Hippocampal formation (tissue), 2 donors: ENCODE data around the gene COL27A1.
A peak's percentile ranks its signal among the peaks of the same experiment; 100 is the strongest.
"Not testable (repeated sequence)": the region's sequence is repeated elsewhere in the genome, so short reads cannot be mapped to it uniquely, and the experiment has no call there.

Experiments used
- DNase-seq, 2 donors: peaks; one replicate each; lab custom pipeline; 2025; lab: John Stamatoyannopoulos, UW

Gene COL27A1

GRCh38 chr9:114123031-114123977 is 32.0 kb upstream of the COL27A1 start:
- DNase-seq: no peak

GRCh38 chr9:114124138-114124537 is 31.2 kb upstream of the COL27A1 start:
- no peak for DNase-seq

DNA sequence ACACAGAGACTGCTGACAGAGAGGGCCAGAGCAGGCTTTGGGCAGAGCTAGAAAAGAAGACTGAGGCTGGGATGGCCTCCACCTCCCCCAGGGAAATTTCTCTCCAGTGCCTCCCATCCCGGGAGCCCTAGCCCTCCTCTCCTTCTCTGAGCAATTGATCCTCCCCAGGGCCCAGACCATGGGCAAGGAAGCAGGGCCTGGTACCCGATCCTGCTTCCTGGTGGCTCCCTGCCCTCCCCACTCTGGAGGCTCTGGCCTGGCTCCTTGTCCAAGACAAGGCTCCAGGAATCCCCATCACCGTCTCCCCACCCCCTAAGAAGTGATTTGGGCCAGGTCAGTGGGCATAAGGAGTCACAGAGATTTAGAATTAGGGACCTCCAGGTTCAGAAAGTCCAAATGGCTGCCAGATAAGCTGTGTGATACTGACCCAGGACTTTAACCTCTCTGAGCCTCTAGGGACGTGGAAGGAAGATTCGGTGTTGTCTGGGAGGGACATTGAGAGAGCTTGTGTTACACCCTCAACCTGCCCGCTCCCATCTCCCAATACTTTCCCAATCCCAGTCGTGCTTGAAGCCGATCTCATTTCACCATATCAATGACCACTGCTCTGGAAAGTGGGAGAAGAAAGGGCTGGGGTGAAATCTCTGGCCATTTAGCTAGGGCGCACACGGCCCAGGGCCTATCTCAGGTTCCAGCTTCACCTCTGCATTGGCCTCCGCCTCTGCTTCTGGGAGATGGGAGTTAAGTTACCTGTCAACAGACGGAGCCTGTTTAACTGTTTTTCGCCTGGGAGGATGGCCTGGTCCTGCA is 30.5 kb upstream of the COL27A1 start:
- DNase-seq: no peak

GRCh38 chr9:114125476-114126013 is 29.8 kb upstream of the COL27A1 start:
- DNase-seq: no peak

DNA sequence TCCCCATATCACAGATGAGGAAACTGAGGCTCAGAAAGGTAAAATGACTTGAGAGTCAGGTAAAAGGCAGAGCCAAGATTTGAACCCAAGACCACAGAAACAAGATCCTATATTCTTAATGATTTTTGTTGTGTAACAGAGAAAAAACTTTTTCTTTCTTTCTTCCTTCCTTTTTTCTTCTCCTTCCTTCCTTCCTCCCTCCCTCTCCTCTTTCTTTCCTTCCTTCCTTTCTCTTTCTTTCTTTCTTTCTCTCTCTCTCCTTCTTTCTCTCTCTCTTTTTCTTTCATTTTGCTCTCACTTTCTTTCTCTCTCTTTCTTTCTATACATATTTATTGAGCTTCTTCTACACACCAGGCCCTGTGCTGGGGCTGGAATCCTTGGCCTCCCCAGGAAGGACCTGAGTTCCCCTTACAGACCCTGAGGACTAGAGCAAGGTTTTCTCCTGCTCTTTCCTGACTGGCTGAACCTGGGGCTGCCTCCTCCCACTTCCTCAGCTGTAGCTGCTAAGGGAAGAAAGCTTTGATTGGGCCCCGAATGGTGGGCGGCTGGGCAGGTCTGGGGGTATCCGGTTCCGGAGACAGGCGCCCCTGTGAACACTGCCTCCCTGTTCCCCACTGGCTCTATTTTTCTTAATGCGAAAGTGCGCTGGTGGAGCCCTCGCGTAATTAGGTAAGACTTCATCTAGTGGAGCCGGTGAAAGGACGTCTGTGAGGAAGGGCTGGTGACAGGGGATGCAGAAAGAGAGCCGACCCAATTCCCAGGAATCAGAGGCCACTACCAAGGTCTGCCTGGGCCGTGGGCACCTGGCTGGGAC is 28.9 kb upstream of the COL27A1 start:
- DNase-seq: no peak

- DNase-seq: not testable (repeated sequence)
Observed at GRCh38 chr9:114128759-114129158, 26.6 kb upstream of the COL27A1 start.

GRCh38 chr9:114130141-114130540 is 25.2 kb upstream of the COL27A1 start:
- no peak for DNase-seq

DNA sequence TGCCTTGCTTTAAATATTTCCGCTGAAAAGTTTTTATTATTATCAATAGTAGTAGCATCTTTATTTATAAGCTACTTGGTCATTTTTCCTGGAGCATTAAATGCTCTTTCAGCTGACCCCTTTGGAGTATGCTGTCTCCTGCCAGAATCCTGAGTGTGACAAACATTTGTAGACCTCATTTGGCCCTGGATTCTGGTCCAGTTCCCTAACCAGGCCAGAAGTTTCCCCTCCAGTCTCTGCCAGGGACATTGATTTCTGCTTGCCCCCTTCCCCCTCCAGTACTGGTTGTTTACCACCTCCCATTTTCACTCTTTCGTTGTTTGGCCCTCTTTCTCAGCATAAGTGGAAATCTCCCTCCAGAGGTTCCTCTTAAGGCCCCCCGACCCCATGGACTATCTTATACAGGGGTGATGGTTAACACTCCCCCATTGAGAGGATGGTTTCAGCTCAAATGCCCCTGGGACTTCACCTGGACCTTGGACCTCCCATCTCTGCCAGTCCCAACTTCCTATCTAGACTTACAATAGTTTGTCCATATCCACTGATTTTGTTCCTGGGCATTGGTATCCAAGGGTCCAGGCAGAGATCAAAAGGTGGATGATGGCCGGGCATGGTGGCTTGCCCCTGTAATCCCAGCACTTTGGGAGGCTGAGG is 24.6 kb upstream of the COL27A1 start:
- DNase-seq: peak in 1 of 2 donors; percentile 20

- DNase-seq: no peak
Observed at GRCh38 chr9:114131808-114132549, 23.4 kb upstream of the COL27A1 start.

DNA sequence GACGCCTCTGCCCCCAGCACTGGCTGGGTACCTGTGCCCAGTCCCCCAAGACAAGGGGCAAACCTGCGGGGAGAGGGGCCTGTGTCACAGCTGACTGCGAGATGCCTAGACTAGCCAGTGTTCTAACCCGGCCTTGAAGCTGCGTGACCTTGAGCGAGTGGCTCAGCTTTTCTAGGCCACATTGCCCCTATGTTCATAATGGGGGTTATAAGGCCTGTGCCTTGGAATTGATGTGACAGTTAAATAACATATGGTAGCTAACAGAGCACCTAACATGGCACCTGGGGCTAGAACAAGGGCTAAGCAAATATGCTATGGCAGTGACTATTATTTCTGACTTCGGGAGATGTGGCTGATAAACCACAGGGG is 22.8 kb upstream of the COL27A1 start:
- no peak for DNase-seq

- DNase-seq: no peak
Observed at GRCh38 chr9:114134827-114135396, 20.4 kb upstream of the COL27A1 start.

DNA sequence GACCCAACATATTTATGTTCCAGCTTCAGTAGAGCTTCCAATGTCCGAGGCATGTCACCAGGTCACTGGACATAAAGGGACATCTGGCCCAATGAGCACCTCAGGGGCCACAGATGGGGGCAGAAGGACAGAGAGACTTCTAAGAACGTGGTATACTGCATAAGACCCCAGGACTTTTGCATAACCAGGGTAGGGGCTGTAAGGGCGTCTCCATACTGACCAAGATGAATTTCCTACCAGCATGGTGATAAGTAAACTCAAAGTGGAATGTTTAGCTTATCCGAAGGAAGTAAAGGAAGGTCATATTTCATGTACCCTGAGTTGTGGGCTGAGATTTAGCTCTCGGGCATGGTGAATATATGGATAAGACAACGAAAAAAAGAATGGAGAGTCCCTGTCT is 17.5 kb upstream of the COL27A1 start:
- no peak for DNase-seq

DNA sequence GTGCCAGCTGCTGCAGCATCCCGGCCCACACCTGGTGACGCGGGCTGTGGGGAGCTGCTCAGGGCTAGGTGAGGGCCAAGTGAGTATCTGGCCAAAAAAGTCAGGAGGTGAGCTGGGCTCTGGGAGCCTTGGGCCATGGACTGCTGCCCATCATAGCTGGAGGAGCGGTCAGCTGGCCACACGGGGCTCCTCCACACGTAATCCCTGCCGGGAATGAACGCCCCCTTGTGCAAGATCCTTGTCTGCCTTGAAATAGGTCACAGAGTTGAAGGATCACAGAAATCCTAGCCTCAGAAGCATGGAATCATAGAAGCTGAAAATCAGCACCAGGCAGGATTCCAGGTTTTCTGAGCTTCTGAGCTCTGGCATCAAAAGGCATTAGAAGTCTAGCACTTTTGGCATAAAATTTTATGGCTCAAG is 16.8 kb upstream of the COL27A1 start:
- no peak for DNase-seq

DNA sequence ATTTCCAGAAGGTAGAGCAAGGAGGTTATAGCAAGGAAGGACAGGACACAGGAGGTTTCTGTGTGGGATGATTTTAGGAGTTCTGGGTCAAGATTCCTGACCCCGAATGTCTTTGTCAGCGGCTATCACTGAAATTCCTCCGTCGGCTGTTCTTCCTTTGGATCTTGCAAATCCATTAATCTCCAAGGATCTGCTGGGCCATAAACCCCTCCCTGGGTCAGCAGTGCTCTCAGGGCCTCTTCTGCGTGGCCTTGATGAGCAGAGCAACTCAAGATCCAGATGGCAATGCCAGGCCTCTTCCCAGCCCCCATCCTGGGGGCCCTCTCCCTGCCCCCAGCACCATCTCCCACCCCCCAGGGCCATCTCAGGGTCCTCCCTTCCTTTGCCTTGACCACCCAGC is 16.3 kb upstream of the COL27A1 start:
- DNase-seq: no peak

DNA sequence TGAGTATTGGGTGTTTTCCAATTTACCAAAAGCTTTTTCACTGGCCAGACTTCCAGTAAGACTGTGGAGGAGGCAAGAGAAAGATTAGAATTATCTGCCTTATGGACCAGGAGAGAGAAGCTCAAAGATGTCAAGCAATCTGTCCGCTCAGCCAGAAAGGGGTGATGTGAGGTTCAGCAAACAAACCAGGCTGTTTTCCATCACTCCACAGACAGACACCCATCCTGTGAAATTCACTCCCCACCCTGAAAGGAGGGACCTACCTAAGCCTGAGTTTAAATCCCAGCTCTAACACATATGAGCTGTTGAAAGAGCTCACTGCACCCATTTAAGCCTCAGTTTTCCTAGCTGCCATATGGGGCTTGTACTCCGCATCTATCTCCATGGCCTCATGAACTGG is 14.9 kb upstream of the COL27A1 start:
- DNase-seq: no peak

GRCh38 chr9:114140850-114141249 is 14.5 kb upstream of the COL27A1 start:
- DNase-seq: no peak

DNA sequence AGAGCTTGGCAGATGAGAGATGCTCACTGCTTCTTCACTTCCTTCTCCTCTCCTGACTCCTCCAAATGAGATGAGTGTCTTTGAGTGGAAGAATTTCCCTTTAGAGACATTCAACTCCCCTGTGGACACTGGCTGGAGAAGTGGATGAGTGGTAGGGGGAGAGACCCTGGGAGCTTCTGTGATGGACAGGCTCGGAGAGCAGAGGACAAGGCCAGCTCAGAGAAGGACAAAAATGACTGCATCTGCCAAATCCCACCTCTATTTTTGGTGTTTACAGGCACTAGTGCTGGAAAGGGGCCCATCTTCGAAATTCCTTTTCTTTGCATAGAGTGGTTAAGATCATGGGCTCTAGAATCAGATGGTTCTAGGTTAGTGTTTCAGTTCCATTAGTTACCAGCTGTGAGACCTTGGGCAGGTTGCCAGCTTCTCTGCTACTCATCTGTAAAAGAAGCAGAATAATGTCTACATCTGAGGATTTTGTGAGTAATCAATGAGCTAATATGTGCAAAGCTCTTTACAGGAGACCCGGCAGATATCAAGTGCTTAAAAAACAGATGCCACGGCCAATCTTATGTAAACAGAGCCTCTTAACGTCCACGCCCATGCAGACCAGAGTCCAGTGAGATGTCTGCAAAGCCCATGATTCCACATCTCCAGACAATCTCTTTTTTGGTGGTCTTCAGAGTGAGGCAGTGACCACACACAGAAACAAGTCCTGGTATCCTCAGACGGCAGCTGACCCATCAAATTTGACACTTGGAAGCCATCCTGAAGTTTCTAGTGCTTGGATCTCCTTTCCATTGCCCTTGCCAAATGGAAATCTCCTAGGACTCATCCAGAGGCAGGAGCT is 13.6 kb upstream of the COL27A1 start:
- DNase-seq: no peak

- DNase-seq: no peak
Observed at GRCh38 chr9:114143234-114143633, 12.1 kb upstream of the COL27A1 start.

DNA sequence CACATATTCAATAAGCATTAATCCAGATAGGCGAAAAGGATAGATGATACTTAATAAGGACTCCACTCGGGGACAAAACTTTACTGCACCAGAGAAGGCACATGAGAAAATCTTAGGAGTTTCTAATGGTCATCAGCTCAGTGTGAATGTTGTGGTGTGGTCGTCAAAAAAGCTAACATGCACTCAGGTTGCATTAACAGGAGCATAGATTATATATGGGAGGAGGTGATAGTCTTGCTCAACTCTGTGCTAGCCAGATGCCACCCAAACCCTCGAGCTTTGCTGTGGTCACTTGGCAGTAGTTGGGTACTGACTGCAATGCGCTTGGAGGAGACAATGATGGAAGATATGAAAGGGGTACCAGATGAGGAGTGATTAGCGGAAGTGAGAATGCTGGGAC is 8.6 kb upstream of the COL27A1 start:
- DNase-seq: no peak
